ENCODE data around the gene ARHGEF12.

- TF ChIP-seq POLR2A (IDR thresholded peaks at IDR 0.05) (no peak), CTCF (IDR thresholded peaks at IDR 0.05) (no peak)
Measured at GRCh38 chr11:120500414-120501071, 164.3 kb downstream of the ARHGEF12 start.
